Activated naive CD4-positive, alpha-beta T cell treated with anti-CD3 and anti-CD28 coated beads, Interleukin-2, amount 50 U/mL, for 72 hours (primary cell): ENCODE data around the gene OR4K14. TPM values are rescaled to one million over a fixed set of nuclear protein-coding genes. Genes with fewer than 3 reads are reported as not detected.
"Not testable (repeated sequence)": the region's sequence is repeated elsewhere in the genome, so short reads cannot be mapped to it uniquely, and the experiment has no call there.

Source experiments
- ATAC-seq, 2 donors: fragments of 150-1000 bp; cut with Tn5 transposase; 2 replicates each; pipeline ENCODE4 v1.10.0; 2021; ENCODE audit warnings: mild to moderate bottlenecking in 2 of 2, moderate library complexity in 2 of 2
- DNase-seq, 2 donors: peaks; one replicate each; pipeline ENCODE4 v3.0.0; 2021 to 2022; ENCODE audit warnings: low spot score in 2 of 2
- H3K27ac Mint-ChIP-seq, 2 donors: one replicate each; pipeline ENCODE4 v1.8.0; 2022; ENCODE audit warnings: mild to moderate bottlenecking in 2 of 2, mixed read lengths in 2 of 2
- H3K36me3 Mint-ChIP-seq, 2 donors: one replicate each; pipeline ENCODE4 v1.8.0; 2022; ENCODE audit warnings: mixed read lengths in 2 of 2
- H3K9me3 Mint-ChIP-seq, 2 donors: one replicate each; pipeline ENCODE4 v1.8.0; 2022; ENCODE audit warnings: mixed read lengths in 2 of 2
- total RNA-seq, 2 donors: library from RNA; stranded (reverse); gene quantifications; one replicate each; pipeline ENCODE4 v1.2.3, GENCODE V29; 2022

OR4K14 gene, protein sequence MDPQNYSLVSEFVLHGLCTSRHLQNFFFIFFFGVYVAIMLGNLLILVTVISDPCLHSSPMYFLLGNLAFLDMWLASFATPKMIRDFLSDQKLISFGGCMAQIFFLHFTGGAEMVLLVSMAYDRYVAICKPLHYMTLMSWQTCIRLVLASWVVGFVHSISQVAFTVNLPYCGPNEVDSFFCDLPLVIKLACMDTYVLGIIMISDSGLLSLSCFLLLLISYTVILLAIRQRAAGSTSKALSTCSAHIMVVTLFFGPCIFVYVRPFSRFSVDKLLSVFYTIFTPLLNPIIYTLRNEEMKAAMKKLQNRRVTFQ
- not detected for total RNA-seq

DNA sequence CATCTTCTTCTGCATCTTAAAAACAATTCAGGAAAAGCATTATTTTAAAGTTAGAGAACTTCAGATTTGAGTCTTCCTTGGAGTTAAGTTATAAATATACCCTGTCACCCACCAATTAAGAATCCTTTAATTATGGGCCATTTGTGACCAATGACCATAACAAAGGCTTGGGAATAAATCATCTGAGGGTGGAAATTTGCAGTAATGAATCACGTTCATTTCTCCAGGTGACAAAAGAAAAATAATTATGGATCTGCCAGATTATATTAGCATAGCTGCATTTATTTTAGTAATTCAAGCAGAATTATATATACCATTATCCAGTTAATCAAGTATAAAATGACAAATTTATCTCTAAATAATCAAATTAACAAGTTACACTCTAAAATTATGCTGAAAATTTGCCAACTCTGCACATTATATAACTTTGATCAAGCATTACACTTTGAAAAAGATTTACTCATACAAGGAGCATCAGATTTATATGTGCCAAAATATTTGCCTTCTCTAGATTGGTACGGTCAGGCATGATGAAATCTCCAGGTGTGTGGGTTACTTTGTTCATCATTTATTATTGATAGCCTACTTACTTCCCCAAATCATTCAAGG, at the start of gene OR4K14:
OR4K14 (minus strand) TSS at position 51 of the 609 bp plus-strand sequence. CDS start 4,114 bp downstream, outside the sequence.
- Mint-ChIP-seq H3K9me3 (peaks cover under 1% of the 10 kb centered on the region in 2 donors), H3K36me3 (peaks cover 0 to 6% of the 10 kb centered on the region in 2 donors), H3K27ac (no peak within 1 kb of the TSS)
- DNase-seq (no peak), ATAC-seq (no peak)

DNA sequence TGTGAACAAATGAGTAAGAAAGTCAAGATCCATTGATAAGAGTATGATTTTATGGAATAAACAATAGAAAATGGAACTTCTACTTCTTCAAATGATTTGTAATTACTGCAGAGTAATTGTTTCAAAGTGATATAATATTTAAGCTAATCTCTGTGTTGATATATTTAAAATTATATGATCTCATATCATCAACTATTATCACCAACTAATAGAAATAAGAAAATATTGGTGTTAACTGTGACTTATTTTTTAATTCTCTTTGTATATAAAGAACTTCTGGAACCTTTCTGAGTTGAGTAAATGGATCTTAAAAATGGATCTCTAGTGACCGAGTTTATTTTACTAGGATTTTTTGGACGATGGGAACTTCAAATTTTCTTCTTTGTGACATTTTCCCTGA, 40.6 kb upstream of the OR4K14 start, which contains the start of gene OR4L1:
OR4L1 (plus strand) TSS at position 301 of the 400 bp plus-strand sequence; CDS start at position 301, 0 bp downstream.
- H3K27ac Mint-ChIP-seq, result no peak within 1 kb of the TSS
- H3K9me3 Mint-ChIP-seq, result peaks cover 0 to 6% of the 10 kb centered on the region in 2 donors
- DNase-seq (no peak), ATAC-seq (no peak)
- peaks cover 0 to 6% of the 10 kb centered on the region in 2 donors for H3K36me3 Mint-ChIP-seq

DNA sequence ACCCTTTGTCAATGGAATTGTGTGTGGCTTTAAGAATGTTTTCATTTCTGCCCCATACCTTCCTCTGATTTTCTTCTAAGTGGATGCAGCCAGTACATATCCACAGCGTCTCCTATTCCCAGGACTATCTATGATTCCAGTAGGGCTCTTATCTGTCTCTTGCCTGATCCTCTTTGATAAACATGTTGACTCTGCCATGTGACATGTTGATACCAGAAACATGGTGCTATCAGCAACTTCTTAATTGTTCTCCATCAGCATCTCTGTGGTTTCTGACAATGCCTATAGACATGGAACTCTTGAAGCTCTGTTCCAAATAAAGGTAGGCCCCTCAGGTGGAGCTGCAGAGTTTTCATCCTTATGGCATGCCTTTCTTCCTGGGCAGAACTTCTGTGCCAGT, 29.1 kb upstream of the OR4K14 start:
- DNase-seq, result no peak
- Mint-ChIP-seq H3K27ac (no peak overlapping the region), H3K36me3 (no peaks in the 10 kb centered on the region), H3K9me3 (no peaks in the 10 kb centered on the region)
- no peak for ATAC-seq

DNA sequence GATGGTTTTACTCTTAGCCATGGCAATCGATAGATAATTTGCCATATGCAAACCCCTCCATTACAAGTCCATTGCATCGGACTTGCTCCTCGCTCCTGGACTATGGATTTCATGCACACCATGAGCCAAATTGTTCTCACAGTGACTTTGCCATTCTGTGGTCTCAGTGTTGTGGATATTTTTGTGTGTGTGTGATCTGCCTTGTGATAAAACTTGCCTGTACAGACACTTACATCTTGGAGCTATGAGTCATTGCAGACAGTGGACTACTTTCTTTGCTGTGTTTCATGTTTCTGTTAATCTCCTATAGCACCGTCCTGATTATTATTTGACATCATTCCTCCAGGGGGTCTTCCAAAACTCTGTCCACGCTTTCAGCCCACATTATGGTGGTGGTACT, 25.1 kb upstream of the OR4K14 start:
- DNase-seq (no peak), ATAC-seq (no peak)
- Mint-ChIP-seq H3K9me3 (peaks cover 5% of the 10 kb centered on the region in 2 donors), H3K27ac (no peak overlapping the region), H3K36me3 (peaks cover 0 to 13% of the 10 kb centered on the region in 2 donors)

DNA sequence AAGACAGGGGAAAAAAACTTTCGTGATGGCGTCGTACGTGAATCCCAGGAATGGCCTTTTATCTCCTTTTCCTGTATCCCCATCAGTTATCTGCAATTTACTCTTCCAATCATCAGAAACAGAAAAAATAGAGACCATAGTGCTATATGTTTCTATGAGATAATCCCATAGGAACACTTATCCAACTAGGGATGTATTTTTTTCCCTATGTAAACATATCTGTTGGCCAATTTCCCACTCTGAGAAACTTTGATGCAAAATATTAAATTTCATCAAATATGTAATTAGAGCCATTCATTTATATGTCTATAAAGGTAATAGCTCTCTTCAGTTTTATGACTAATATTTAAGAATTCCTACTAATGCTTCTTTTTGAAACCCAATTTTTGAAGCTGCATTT, 16.8 kb upstream of the OR4K14 start, which contains the start of gene OR4K13:
OR4K13 (minus strand) TSS at position 101 of the 400 bp plus-strand sequence. CDS start 1,280 bp downstream, outside the sequence.
- no peak for DNase-seq
- ATAC-seq, result no peak
- Mint-ChIP-seq H3K9me3 (no peaks in the 10 kb centered on the region), H3K36me3 (peaks cover 0 to 6% of the 10 kb centered on the region in 2 donors), H3K27ac (no peak within 1 kb of the TSS)

DNA sequence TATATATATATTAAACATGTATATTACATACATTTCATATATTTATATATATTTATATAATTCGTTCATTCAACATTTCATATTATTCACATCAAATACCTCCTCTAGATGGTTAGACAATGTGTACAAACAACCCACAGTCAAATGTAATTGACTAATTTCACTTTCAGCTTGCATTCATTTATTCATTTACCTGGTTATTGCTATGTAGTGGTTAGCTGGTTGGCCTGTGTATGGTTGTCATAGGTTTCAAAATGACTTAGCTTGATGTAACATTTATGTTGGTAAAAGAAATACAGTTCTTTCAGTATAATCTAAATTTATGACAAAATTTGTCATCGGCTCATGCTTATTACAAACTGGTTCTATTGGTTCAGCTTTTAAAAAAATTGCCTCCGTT, 16.3 kb upstream of the OR4K14 start:
- peaks cover 0 to 4% of the 10 kb centered on the region in 2 donors for H3K36me3 Mint-ChIP-seq
- H3K27ac Mint-ChIP-seq, result no peak overlapping the region
- ATAC-seq (peak in 1 of 2 donors; percentile 73), DNase-seq (no peak)
- no peaks in the 10 kb centered on the region for H3K9me3 Mint-ChIP-seq

DNA sequence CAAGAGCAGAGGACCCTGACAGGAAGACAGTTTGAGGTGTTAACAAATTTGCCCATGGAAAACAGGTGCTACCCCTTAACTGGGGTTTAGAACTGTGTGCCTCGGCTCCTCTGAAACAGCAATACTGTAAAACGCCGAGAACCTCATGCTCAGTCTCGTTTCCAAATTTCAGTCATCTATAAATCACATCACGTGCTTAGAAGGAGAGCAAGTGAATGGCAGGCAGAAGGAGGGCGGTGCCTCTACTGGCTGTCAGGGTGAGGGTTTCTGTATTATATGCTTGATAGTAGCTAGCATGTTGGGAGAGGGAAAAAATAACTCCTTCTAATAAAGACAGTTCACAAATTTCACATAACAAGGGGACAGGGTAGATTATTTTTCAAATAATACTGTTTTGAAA, 12.0 kb upstream of the OR4K14 start:
- Mint-ChIP-seq H3K36me3 (no peaks in the 10 kb centered on the region), H3K9me3 (no peaks in the 10 kb centered on the region), H3K27ac (no peak overlapping the region)
- DNase-seq (no peak), ATAC-seq (no peak)

DNA sequence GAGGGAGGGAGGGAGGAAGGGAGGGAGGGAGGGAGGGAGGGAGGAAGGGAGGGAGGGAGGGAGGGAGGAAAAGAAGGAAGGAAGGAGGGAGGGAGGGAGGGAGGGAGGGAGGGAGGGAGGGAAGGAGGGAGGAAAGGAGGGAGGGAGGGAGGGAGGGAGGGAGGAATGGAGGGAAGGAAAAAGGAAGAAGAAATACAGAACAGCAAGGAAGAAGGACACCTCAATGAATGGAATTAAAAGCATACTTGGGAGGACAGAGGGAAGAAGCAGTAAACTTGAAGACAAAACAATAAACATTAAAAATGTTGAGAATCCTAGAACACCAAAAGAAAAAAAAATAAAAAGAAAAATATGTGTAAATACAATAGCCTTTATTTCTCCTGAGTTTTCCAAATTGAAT, 11.0 kb downstream of the OR4K14 start:
- Mint-ChIP-seq H3K36me3 (no peaks in the 10 kb centered on the region), H3K27ac (no peak overlapping the region), H3K9me3 (peaks cover 7 to 10% of the 10 kb centered on the region in 2 donors)
- DNase-seq, result no peak
- no peak for ATAC-seq

DNA sequence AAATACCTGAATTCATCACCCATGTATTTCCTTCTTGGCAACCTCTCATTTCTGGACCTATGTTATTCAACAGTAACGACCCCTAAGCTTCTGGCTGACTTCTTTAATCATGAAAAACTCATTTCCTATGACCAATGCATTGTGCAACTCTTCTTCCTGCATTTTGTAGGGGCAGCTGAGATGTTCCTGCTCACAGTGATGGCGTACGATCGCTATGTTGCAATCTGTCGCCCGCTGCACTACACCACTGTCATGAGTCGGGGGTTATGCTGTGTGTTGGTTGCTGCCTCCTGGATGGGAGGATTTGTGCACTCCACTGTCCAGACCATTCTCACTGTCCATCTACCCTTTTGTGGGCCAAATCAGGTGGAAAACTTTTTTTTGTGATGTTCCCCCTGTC, 16.8 kb downstream of the OR4K14 start:
- H3K27ac Mint-ChIP-seq, result no peak overlapping the region
- no peaks in the 10 kb centered on the region for H3K36me3 Mint-ChIP-seq
- no peak for DNase-seq
- ATAC-seq, result no peak
- H3K9me3 Mint-ChIP-seq, result peaks cover 0 to 9% of the 10 kb centered on the region in 2 donors

DNA sequence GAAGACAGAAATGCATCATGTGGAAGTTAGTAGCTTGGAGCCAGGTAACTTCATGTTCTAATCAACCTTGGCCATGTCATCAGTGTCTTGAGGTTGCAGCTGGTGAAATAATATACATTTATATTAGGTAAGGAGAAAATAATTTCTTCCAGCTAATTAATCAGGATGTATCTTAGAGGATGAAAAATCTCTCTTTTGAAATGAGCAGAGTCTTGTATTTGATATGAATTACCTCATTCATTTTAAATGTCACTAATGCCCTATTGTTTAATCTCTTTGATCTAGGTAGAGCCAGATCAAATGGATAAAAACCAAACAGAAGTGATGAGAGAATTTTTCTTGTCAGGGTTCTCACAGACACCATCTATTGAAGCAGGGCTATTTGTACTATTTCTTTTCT, 17.2 kb downstream of the OR4K14 start, which contains the start of gene OR4Q2:
OR4Q2 (plus strand) TSS at position 301 of the 400 bp plus-strand sequence.
- peaks cover 0 to 9% of the 10 kb centered on the region in 2 donors for H3K9me3 Mint-ChIP-seq
- ATAC-seq (no peak), DNase-seq (no peak)
- no peak within 1 kb of the TSS for H3K27ac Mint-ChIP-seq
- no peaks in the 10 kb centered on the region for H3K36me3 Mint-ChIP-seq

DNA sequence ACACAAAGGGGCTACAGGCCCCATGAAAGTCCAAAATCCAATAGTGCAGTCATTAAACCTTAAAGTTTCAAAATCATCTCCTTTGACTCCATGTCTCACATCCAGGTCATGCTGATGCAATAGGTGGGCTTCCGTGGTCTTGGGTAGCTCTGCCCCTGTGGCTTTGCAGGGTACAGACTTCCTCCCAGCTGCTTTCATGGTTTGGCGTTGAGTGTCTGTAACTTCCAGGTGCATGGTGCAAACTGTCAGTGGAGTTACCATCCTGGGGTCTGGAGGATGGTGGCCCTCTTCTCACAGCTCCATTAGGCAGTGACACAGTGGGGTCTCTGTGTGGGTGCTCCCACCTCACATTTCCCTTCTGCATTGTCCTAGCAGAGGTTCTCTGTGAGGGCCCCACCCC, 25.7 kb downstream of the OR4K14 start:
- Mint-ChIP-seq H3K36me3 (peaks cover 11 to 13% of the 10 kb centered on the region in 2 donors), H3K9me3 (peaks cover 7 to 15% of the 10 kb centered on the region in 2 donors), H3K27ac (no peak overlapping the region)
- ATAC-seq, result no peak
- DNase-seq, result no peak

DNA sequence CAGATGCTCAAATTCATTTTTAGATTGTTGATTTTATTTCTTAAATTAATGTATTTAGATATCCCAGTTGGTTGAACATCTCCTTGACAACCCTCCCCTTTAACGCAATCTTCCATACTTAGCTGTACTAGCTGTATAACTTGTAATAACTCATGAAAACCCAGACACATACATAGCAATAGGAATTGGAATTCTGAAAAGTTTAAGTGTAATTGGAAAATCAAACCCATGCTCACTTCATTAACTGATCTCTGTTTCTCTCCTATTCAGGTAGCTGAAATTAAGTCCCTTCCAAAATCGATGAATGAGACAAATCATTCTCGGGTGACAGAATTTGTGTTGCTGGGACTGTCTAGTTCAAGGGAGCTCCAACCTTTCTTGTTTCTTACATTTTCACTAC, 43.8 kb downstream of the OR4K14 start, which contains the start of gene OR4K15:
OR4K15 (plus strand) TSS at position 301 of the 400 bp plus-strand sequence; CDS start at position 301, 0 bp downstream.
- no peak for DNase-seq
- H3K27ac Mint-ChIP-seq, result no peak within 1 kb of the TSS
- H3K9me3 Mint-ChIP-seq, result peaks cover 7% of the 10 kb centered on the region in 2 donors
- peaks cover 0 to 4% of the 10 kb centered on the region in 2 donors for H3K36me3 Mint-ChIP-seq
- ATAC-seq, result no peak

DNA sequence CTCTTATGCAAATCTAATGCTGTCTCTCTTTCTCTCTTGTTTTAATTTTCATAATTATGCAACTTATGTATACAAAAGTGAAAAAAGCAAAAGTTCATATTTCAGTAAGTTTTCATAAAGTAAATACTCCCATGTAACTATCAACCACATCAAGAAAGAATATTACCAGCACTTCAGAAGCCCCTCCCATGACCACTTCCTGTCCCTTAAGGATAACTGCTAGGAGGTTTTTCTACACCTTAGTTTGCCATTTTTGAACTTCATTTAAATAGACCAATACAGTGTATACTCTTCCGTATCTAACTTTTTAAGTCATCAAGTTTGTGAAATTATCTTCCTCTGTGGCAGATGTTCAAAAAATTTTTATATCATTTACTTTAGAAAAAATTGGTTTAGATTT, 44.3 kb downstream of the OR4K14 start:
- H3K9me3 Mint-ChIP-seq, result peaks cover 7% of the 10 kb centered on the region in 2 donors
- peaks cover 0 to 4% of the 10 kb centered on the region in 2 donors for H3K36me3 Mint-ChIP-seq
- DNase-seq (no peak), ATAC-seq (peak; percentile 36 to 43)
- H3K27ac Mint-ChIP-seq, result no peak overlapping the region

DNA sequence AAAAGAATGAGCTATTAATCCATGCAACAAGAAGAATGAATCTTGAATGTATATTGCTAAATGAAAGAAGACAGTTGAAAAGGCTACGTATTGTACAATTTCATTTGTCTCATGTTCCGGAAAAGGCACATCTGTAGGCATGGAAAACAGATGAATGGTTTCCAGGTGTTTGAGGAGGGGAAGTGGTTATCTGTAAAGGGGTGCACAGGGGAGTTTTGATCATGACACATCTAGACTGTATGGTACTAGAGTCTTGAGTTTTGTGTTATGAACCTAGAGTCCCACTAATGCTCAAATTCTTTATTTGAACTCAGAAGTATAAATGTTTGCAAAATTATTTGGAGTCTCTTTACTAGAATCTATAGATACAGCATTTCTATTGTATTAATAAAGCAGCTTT, 49.4 kb downstream of the OR4K14 start:
- not testable (repeated sequence) for DNase-seq, H3K36me3 Mint-ChIP-seq, H3K27ac Mint-ChIP-seq, ATAC-seq, H3K9me3 Mint-ChIP-seq
